Mesothelial cell of epicardium (in vitro differentiated cells): ENCODE measurements around the gene CXCL9. TPM values are rescaled to one million over a fixed set of nuclear protein-coding genes. Genes with fewer than 3 reads are reported as not detected.
"Not testable (repeated sequence)": the region's sequence is repeated elsewhere in the genome, so short reads cannot be mapped to it uniquely, and the experiment has no call there.

ENCODE experiments used
- DNase-seq, 2 experiments: peaks; one replicate each; pipeline ENCODE4 v3.0.0; 2021; ENCODE audit warnings: low spot score in 2 of 2; ENCODE audit not compliant: unreplicated experiment in 2 of 2
- H3K27ac Mint-ChIP-seq: 2 replicates; pipeline ENCODE4 v1.8.0; 2021; ENCODE audit warnings: mixed read lengths
- H3K27me3 Mint-ChIP-seq: 2 replicates; pipeline ENCODE4 v1.8.0; 2021; ENCODE audit warnings: low read depth, mixed read lengths
- H3K36me3 Mint-ChIP-seq: 2 replicates; pipeline ENCODE4 v1.8.0; 2021; ENCODE audit warnings: mixed read lengths
- H3K4me1 Mint-ChIP-seq: 2 replicates; pipeline ENCODE4 v1.8.0; 2021; ENCODE audit warnings: mixed read lengths
- H3K4me3 Mint-ChIP-seq: 2 replicates; pipeline ENCODE4 v1.8.0; 2021; ENCODE audit warnings: mild to moderate bottlenecking, moderate library complexity, mixed read lengths
- H3K9me3 Mint-ChIP-seq: 2 replicates; pipeline ENCODE4 v1.8.0; 2021; ENCODE audit warnings: mixed read lengths
- CTCF ChIP-seq: fragments of 200-600 bp; sonication (generic); IDR thresholded peaks from one replicate; pipeline ENCODE4 v1.5.0; 2021; ENCODE audit warnings: antibody characterized with exemption; ENCODE audit not compliant: unreplicated experiment
- total RNA-seq: library from RNA; stranded (reverse); gene quantifications from 3 replicates; pipeline ENCODE4 v1.2.1, GENCODE V29; 2021

Gene CXCL9
- not detected in 3 replicates for total RNA-seq

DNA sequence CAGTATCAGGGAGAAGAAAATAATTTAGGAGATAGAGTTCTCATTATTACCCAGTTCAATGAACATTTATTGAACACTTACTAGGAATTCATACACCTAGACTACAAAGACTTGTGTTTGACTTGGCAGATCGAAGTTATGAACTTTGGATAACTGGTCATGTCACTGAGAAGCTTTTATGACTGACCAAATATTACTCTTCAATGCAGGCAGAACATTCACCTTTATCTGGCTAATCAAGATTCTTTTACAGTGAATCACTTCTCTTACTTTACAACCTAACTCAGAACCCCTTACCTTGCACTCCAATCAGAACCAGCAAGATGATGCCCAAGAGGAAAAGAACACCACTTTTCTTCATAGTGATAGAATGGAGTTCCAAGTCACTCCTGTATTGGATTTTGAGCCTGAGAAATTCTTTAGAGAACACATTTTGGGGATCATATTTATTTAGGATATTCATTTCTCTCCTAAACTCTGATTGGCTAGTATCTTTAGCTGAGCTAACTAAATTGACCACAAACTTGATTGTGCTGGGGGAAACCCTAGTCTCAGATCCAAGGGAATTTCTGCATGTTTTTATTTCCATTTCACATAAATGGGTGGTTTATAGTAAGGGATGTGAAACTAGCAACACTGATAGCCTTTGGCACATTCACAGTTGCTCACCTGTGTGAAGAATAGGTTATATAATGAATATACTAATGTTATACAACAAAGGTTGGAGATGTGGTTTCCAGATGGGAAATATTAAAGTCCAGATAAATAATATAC lies at the start of gene CXCL9:
Gene CXCL9 (minus strand): TSS at position 421 of the 774 bp plus-strand sequence. CDS start 60 bp downstream, at position 361.
- TF ChIP-seq CTCF: no peak
- H3K27me3 Mint-ChIP-seq: peaks cover 43% of the 10 kb centered on the region

DNA sequence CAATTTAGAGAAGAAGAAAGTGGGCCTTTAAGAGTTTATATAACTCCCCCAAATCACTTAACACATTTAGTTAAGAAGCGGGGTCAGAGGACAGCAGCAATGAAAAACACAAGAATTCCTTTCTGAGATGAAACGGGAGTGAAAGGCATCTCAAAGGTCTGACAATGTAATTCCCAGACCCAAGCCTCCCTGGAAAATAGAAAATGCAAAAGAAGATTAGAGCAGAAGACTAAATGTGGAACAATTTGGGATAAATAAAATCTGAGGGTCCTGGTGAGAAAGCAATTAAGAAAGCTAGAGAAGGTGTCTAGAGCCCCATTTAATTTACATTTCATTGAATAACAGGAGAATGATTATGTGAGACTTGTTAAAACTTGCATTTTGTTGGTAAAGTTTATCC lies 48.1 kb upstream of the CXCL9 start:
- Mint-ChIP-seq H3K9me3 (no peaks in the 10 kb centered on the region), H3K36me3 (no peaks in the 10 kb centered on the region), H3K4me3 (no peak overlapping the region), H3K27ac (no peak overlapping the region), H3K4me1 (peaks cover 12% of the 10 kb centered on the region), H3K27me3 (peaks cover 18% of the 10 kb centered on the region)
- no peak for DNase-seq
- TF ChIP-seq CTCF: no peak

More for the DNA sequence above, at the start of gene CXCL9:
- DNase-seq: no peak
- Mint-ChIP-seq H3K36me3 (no peaks in the 10 kb centered on the region), H3K27ac (no peak within 1 kb of the TSS), H3K4me3 (no peak within 1 kb of the TSS), H3K9me3 (no peaks in the 10 kb centered on the region), H3K4me1 (peaks cover 10% of the 10 kb centered on the region)

DNA sequence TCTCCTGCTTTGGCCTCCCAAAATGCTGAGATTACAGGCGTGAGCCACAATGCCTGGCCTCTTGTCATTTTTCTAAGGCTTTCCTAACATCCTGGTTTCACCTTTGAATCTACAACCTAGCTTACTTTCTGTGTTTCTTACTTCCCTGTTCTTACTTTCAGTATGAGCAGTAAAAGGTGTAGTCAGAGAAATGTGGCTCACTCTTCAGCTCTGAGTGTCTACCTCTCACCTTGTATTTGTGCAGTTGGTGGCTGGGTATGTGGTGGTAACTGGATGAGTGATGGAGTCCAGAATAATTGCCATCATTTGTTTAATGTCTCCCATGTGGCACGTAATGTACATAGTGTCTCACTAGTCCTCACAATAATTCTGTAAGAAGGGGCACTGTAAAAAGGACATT lies 47.7 kb upstream of the CXCL9 start:
- H3K9me3 Mint-ChIP-seq: no peaks in the 10 kb centered on the region
- H3K27ac Mint-ChIP-seq: no peak overlapping the region
- no peak for DNase-seq
- H3K4me3 Mint-ChIP-seq: no peak overlapping the region
- no peaks in the 10 kb centered on the region for H3K36me3 Mint-ChIP-seq
- H3K27me3 Mint-ChIP-seq: peaks cover 17% of the 10 kb centered on the region
- no peak for TF ChIP-seq CTCF
- H3K4me1 Mint-ChIP-seq: peaks cover 12% of the 10 kb centered on the region

GRCh38 chr4:76053730-76054129 lies 46.4 kb upstream of the CXCL9 start:
- TF ChIP-seq CTCF: no peak
- no peaks in the 10 kb centered on the region for H3K36me3 Mint-ChIP-seq
- peaks cover 12% of the 10 kb centered on the region for H3K4me1 Mint-ChIP-seq
- no peak overlapping the region for H3K27ac Mint-ChIP-seq
- DNase-seq: no peak
- H3K27me3 Mint-ChIP-seq: peaks cover 14% of the 10 kb centered on the region
- no peak overlapping the region for H3K4me3 Mint-ChIP-seq
- no peaks in the 10 kb centered on the region for H3K9me3 Mint-ChIP-seq

DNA sequence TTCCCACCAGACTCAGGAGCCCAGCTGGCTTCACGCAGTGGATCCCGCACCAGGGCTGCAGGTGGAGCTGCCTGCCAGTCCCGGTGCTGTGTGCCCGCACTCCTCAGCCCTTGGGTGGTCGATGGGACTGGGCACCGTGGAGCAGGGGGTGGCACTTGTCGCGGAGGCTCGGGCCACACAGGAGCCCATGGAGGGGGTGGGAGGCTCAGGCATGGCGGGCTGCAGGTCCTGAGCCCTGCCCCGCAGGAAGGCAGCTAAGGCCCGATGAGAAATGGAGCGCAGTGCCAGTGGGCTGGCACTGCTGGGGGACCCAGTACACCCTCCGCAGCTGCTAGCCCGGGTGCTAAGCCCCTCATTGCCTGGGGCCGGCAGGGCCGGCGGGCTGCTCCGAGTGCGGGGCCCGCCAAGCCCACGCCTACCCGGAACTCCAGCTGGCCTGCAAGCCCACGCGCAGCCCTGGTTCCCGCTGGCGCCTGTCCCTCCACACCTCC lies 43.3 kb upstream of the CXCL9 start:
- not testable (repeated sequence) for H3K4me3 Mint-ChIP-seq, H3K9me3 Mint-ChIP-seq, H3K27me3 Mint-ChIP-seq, DNase-seq, H3K27ac Mint-ChIP-seq, H3K36me3 Mint-ChIP-seq
- peaks cover 11% of the 10 kb centered on the region for H3K4me1 Mint-ChIP-seq

- H3K36me3 Mint-ChIP-seq, H3K27me3 Mint-ChIP-seq, H3K4me3 Mint-ChIP-seq, H3K4me1 Mint-ChIP-seq, H3K27ac Mint-ChIP-seq, H3K9me3 Mint-ChIP-seq, DNase-seq: not testable (repeated sequence)
These were observed 42.6 kb upstream of the CXCL9 start for GRCh38 chr4:76049860-76050416.

DNA sequence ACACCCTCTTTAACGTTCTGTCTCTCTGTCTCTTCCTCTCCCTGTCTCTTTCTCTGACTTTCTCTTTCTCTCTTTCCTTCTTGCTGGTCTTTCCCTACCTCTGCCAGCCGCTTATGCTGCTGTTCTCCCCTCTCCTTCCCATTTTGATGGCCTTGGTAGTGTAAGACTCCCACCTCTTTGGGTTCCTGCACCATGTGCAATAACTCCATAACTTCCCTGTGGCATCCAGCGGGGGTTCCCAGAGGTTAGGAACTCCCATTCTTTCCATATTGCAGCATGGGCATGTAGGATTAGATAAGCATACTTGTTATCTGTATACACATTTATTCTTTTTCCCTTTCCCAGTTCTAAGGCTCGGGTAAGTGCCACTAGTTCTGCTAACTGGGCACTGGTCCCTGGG lies 37.4 kb upstream of the CXCL9 start:
- not testable (repeated sequence) for H3K27ac Mint-ChIP-seq, DNase-seq, H3K4me3 Mint-ChIP-seq, H3K27me3 Mint-ChIP-seq, H3K36me3 Mint-ChIP-seq, H3K4me1 Mint-ChIP-seq
- H3K9me3 Mint-ChIP-seq: peaks cover 11% of the 10 kb centered on the region

DNA sequence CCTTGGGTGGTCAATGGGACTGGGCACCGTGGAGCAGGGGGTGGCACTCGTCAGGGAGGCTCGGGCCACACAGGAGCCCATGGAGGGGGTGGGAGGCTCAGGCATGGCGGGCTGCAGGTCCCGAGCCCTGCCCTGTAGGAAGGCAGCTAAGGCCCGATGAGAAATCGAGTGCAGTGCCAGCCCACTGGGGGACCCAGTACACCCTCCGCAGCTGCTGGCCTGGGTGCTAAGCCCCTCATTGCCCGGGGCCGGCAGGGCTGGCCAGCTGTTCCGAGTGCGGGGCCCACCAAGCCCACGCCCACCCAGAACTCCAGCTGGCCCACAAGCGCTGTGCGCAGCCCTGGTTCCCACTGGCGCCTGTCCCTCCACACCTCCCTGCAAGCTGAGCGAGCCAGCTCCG lies 36.0 kb upstream of the CXCL9 start:
- H3K36me3 Mint-ChIP-seq, H3K27ac Mint-ChIP-seq, H3K4me1 Mint-ChIP-seq, H3K27me3 Mint-ChIP-seq, H3K4me3 Mint-ChIP-seq, DNase-seq: not testable (repeated sequence)
- peaks cover 11% of the 10 kb centered on the region for H3K9me3 Mint-ChIP-seq

DNA sequence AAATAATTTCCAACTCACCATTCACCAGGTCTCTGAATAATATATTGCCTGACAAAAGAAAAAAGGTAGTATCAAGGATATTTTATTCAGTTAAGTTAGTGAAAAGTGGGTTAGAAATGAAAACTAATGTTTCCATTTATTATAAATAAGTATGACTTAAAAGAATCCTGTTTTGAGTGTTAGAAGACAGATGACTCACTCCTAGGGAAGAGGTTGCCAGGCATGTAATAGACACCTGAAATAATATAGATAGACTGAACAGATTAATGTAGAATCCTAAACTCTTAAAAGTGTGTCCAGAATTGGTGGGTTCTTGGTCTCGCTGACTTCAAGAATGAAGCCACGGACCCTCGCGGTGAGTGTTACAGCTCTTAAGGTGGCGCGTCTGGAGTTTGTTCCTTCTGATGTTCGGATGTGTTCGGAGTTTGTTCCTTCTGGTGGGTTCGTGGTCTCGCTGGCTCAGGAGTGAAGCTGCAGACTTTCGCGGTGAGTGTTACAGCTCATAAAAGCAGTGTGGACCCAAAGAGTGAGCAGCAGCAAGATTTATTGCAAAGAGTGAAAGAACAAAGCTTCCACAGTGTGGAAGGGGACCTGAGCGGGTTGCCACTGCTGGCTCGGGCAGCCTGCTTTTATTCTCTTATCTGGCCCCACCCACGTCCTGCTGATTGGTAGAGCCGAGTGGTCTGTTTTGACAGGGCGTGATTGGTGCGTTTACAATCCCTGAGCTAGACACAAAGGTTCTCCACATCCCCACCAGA lies 35.1 kb upstream of the CXCL9 start:
- H3K27ac Mint-ChIP-seq, DNase-seq, H3K4me3 Mint-ChIP-seq, H3K36me3 Mint-ChIP-seq, H3K4me1 Mint-ChIP-seq, H3K27me3 Mint-ChIP-seq: not testable (repeated sequence)
- H3K9me3 Mint-ChIP-seq: peaks cover 11% of the 10 kb centered on the region
